Astrocyte (in vitro differentiated cells and primary cell): Measurements from ENCODE around the gene PCDHGC4.

Source experiments
- EZH2 ChIP-seq: IDR thresholded peaks from 2 replicates; pipeline ENCODE4 v1.6.1; 2012; ENCODE audit warnings: mild to moderate bottlenecking, low read length, inconsistent platforms; ENCODE audit not compliant: insufficient read depth
- TF ChIP-seq, protein P1 (sequence below): IDR thresholded peaks from 2 replicates; pipeline ENCODE4 v1.5.1; 2011; ENCODE audit warnings: low read depth, mild to moderate bottlenecking, inconsistent platforms, low read length, moderate library complexity; ENCODE audit not compliant: insufficient read depth

- no peak for TF ChIP-seq EZH2
- TF ChIP-seq, protein P1, sequence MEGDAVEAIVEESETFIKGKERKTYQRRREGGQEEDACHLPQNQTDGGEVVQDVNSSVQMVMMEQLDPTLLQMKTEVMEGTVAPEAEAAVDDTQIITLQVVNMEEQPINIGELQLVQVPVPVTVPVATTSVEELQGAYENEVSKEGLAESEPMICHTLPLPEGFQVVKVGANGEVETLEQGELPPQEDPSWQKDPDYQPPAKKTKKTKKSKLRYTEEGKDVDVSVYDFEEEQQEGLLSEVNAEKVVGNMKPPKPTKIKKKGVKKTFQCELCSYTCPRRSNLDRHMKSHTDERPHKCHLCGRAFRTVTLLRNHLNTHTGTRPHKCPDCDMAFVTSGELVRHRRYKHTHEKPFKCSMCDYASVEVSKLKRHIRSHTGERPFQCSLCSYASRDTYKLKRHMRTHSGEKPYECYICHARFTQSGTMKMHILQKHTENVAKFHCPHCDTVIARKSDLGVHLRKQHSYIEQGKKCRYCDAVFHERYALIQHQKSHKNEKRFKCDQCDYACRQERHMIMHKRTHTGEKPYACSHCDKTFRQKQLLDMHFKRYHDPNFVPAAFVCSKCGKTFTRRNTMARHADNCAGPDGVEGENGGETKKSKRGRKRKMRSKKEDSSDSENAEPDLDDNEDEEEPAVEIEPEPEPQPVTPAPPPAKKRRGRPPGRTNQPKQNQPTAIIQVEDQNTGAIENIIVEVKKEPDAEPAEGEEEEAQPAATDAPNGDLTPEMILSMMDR = no peak
Measured at GRCh38 chr5:141518618-141519015, 33.8 kb downstream of the PCDHGC4 start.
